Ovary (tissue), 9 donors: ENCODE data around the gene GSTM5. TPM values are rescaled to one million over a fixed set of nuclear protein-coding genes. Genes with fewer than 3 reads are reported as not detected.

Experiments
- DNase-seq, 5 donors: peaks; one replicate each; pipeline ENCODE4 v3.0.0-alpha.2; 2019 to 2020
- H3K27ac ChIP-seq, 2 donors: fragments of 200-600 bp; one replicate each; pipeline versions ENCODE4 v1.5.1 to v1.8.0; 2019 to 2022
- H3K27me3 ChIP-seq: fragments of 200-600 bp; one replicate; pipeline ENCODE4 v1.8.0; 2022
- H3K36me3 ChIP-seq: fragments of 200-600 bp; sonication (generic); one replicate; pipeline ENCODE4 v1.5.1; 2019
- H3K4me1 ChIP-seq: one replicate; pipeline ENCODE4 v1.8.1; 2013; ENCODE audit warnings: mild to moderate bottlenecking, moderate library complexity; ENCODE audit not compliant: insufficient read depth
- H3K4me3 ChIP-seq: fragments of 200-600 bp; sonication (generic); one replicate; pipeline ENCODE4 v1.5.1; 2017
- H3K9me3 ChIP-seq, 2 donors: fragments of 200-600 bp in 1 of 2; sonication (generic) in 1 of 2; one replicate each; pipeline versions ENCODE4 v1.5.1 to v1.8.1; 2013 to 2019; ENCODE audit warnings: mild to moderate bottlenecking in 1 of 2, moderate library complexity in 1 of 2
- EP300 ChIP-seq: sonication (generic); formaldehyde crosslinking; IDR thresholded peaks from one replicate; pipeline ENCODE4 v1.6.1; 2017; ENCODE audit warnings: antibody characterized with exemption
- POLR2A ChIP-seq: fragments of 450-650 bp; IDR thresholded peaks from one replicate; pipeline ENCODE4 v1.6.1; 2017; ENCODE audit warnings: antibody characterized with exemption, mild to moderate bottlenecking, moderate library complexity
- WGBS, 3 donors: extraction: QIAGEN DNeasy Blood & Tissue Kit in 1 of 3; methylation state at CpG; one replicate each; pipeline versions ENCODE4 v1.1.5 to v1.1.7; 2013 to 2017; 5-methylcytosine and 5-hydroxymethylcytosine counted together
- intact Hi-C, 4 donors: fragments of 100-400 bp; cut with DNase I; formaldehyde crosslinking; loops; one replicate each; pipeline versions ENCODE4 v1.11.0 to v1.15.1; 2022 to 2023
- polyA plus RNA-seq, 2 donors: library from polyadenylated mRNA; stranded (reverse); fragments of 200-250 nt in 1 of 2; fragments of 350-450 nt in 1 of 2; fragmentation: Illumina TruSeq in 1 of 2; extraction: RNeasy Lipid Tissue Mini Kit (QIAGEN cat#74804) in 1 of 2; gene quantifications; one replicate each; pipeline ENCODE4 v1.2.3, GENCODE V29; 2013 to 2014
- total RNA-seq, 7 donors: library from RNA; depleted of rRNA in 2 of 7; stranded (reverse); fragments of >200 nt in 2 of 7; fragmentation: NEBNext Ultra II Directional in 3 of 7; extraction: Animal tissue kit (Norgen Biotek cat#: 25700) in 3 of 7; gene quantifications; one replicate each; pipeline versions ENCODE4 v1.1.0 to v1.2.4, GENCODE V29; 2016 to 2023
- TF ChIP-seq, protein P1 (sequence below), 3 donors: fragments of 450-650 bp in 2 of 3; fragments of 200-600 bp in 1 of 3; IDR thresholded peaks; one replicate each; pipeline versions ENCODE4 v1.5.1 to v1.8.0; 2016 to 2022; ENCODE audit warnings: antibody characterized with exemption in 3 of 3, mild to moderate bottlenecking in 1 of 3
- donor health status: DM: no; HTN: no; CAD: no; lungs with moderate emphysema.
- donor health status: DM: no; HTN: no; CAD: no.
- donor health status: Bipolar disorder and iron deficiency.
- donor health status: DM: yes; HTN: yes; CAD: no.
- donor health status: DM: no; HTN: no; CAD: no.
- donor health status: DM: yes; HTN: yes; CAD: no.

The GSTM5 gene
- total and polyA plus RNA-seq, 9 donors = 18.8 to 259 (median 101) TPM

- Histone ChIP-seq H3K4me3 (no peak overlapping the region), H3K27ac (no peak overlapping the region), H3K9me3 (no peaks in the 10 kb centered on the region), H3K36me3 (no peaks in the 10 kb centered on the region), H3K27me3 (no peaks in the 10 kb centered on the region), H3K4me1 (peaks cover 15% of the 10 kb centered on the region)
- TF ChIP-seq, protein P1, sequence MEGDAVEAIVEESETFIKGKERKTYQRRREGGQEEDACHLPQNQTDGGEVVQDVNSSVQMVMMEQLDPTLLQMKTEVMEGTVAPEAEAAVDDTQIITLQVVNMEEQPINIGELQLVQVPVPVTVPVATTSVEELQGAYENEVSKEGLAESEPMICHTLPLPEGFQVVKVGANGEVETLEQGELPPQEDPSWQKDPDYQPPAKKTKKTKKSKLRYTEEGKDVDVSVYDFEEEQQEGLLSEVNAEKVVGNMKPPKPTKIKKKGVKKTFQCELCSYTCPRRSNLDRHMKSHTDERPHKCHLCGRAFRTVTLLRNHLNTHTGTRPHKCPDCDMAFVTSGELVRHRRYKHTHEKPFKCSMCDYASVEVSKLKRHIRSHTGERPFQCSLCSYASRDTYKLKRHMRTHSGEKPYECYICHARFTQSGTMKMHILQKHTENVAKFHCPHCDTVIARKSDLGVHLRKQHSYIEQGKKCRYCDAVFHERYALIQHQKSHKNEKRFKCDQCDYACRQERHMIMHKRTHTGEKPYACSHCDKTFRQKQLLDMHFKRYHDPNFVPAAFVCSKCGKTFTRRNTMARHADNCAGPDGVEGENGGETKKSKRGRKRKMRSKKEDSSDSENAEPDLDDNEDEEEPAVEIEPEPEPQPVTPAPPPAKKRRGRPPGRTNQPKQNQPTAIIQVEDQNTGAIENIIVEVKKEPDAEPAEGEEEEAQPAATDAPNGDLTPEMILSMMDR (IDR thresholded peaks at IDR 0.05) = no peak
- TF ChIP-seq POLR2A (no peak), EP300 (no peak)
- DNase-seq = no peak
- intact Hi-C loops = no loop called here
- WGBS, 3 donors = 90 to 93% (median 92%) methylated on average over 2 of the region's 2 CpGs
Measured at GRCh38 chr1:109718495-109718894, 6.4 kb downstream of the GSTM5 start.

GRCh38 chr1:109719337-109719837 is 7.3 kb downstream of the GSTM5 start:
- Histone ChIP-seq H3K4me1 (peaks cover 15% of the 10 kb centered on the region), H3K27me3 (no peaks in the 10 kb centered on the region), H3K36me3 (no peaks in the 10 kb centered on the region), H3K9me3 (no peaks in the 10 kb centered on the region), H3K4me3 (no peak overlapping the region), H3K27ac (no peak overlapping the region)
- WGBS, 3 donors = 50 to 61% (median 51%) methylated on average over 5 of the region's 5 CpGs
- no peak for DNase-seq
- intact Hi-C loops = no loop called here
- no peak for TF ChIP-seq POLR2A
- TF ChIP-seq, protein P1 (IDR thresholded peaks at IDR 0.05) = no peak
- no peak for TF ChIP-seq EP300

- no peak for TF ChIP-seq POLR2A
- TF ChIP-seq EP300 = no peak
- TF ChIP-seq, protein P1 (IDR thresholded peaks at IDR 0.05) = no peak
- peaks cover 11% of the 10 kb centered on the region for H3K4me1 ChIP-seq
- H3K27ac ChIP-seq = no peak overlapping the region
- intact Hi-C loops = no loop called here
- 86% methylated on average over 5 of the region's 5 CpGs for WGBS, 3 donors
- DNase-seq = no peak
- no peaks in the 10 kb centered on the region for H3K9me3 ChIP-seq
- no peak overlapping the region for H3K4me3 ChIP-seq
- H3K36me3 ChIP-seq = no peaks in the 10 kb centered on the region
- no peaks in the 10 kb centered on the region for H3K27me3 ChIP-seq
Measured at GRCh38 chr1:109721042-109721441, 9.0 kb downstream of the GSTM5 start.

DNA sequence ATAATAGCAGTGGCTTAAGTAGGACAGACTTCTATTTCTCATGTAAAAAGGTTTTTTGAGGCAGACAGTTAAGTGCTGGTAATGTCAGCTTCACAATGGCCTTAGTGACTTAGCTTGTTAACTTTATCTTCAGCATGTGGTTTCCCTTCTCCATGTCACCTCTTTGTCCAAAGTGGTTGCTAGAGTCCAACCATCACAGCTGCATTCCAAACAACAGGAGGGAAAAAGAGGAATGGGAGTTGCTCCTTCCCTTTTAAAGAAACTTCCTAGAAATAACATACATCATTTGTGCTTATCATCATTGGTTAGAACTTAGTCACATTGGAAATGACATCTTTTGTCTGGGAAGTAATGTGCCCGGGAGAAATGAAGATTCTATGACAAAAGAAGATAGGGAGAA is 9.9 kb downstream of the GSTM5 start:
- no peaks in the 10 kb centered on the region for H3K36me3 ChIP-seq
- H3K9me3 ChIP-seq = no peaks in the 10 kb centered on the region
- DNase-seq = no peak
- no peak for TF ChIP-seq EP300
- TF ChIP-seq, protein P1 (IDR thresholded peaks at IDR 0.05) = no peak
- no peak for TF ChIP-seq POLR2A
- H3K4me3 ChIP-seq = no peak overlapping the region
- H3K27me3 ChIP-seq = no peaks in the 10 kb centered on the region
- H3K27ac ChIP-seq = no peak overlapping the region
- WGBS, 3 donors = 95 to 100% (median 96%) methylated on average over 1 of the region's 1 CpG
- intact Hi-C loops = no loop called here
- H3K4me1 ChIP-seq = peaks cover 3% of the 10 kb centered on the region
